Right renal pelvis (tissue), 4 donors: ENCODE data around the gene POC1B. TPM values are rescaled to one million over a fixed set of nuclear protein-coding genes. Genes with fewer than 3 reads are reported as not detected.

ENCODE experiments used
- DNase-seq, 4 donors: peaks; one replicate each; pipeline ENCODE4 v3.0.0-alpha.2; 2013; ENCODE audit warnings: low read depth in 4 of 4, low spot score in 3 of 4, missing footprints in 1 of 4
- polyA plus RNA-seq, 4 donors: library from polyadenylated mRNA; unstranded; fragments of 120-200 nt; gene quantifications; one replicate each; pipeline ENCODE4 v1.2.1, GENCODE V29; 2013; ENCODE audit not compliant: insufficient read length in 4 of 4

The POC1B gene
- polyA plus RNA-seq, 4 donors, result 19.7 to 24.0 (median 22.3) TPM

DNA sequence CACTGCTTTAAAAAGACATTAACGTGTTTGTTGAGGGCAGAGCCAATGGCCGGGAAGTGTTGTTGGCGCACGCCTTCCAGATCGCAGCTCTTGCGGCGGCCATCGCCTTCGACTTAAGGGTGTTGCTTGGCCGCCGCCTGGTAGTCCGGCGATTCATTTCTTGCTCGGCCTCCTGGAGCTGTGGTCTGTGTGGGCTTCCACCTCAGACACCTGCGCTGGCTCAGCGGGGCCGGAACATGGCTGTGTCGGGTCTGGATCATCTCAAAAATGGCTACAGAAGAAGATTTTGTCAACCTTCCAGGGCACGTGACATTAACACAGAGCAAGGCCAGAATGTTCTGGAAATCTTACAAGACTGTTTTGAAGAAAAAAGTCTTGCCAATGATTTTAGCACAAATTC, 26.0 kb downstream of the POC1B start:
- no peak for DNase-seq

DNA sequence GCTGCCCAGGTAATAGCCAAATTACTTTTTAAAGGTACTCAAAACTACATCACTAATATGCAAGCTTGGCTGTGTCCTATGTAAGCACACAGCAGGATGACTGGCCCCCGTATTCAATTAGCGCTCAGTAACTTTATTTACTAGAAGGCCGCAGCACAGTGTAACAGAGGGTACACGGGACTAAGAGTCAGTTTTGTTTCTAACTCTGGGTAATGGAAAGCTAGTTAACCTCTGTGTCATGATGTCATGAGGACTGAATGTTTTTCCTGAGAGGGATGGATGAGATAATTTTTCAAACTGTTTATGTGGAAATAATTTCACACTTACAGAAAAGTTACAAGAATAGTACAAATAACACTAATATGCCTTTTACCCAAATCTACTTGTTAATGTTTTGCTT, 28.4 kb downstream of the POC1B start:
- DNase-seq, result no peak

DNA sequence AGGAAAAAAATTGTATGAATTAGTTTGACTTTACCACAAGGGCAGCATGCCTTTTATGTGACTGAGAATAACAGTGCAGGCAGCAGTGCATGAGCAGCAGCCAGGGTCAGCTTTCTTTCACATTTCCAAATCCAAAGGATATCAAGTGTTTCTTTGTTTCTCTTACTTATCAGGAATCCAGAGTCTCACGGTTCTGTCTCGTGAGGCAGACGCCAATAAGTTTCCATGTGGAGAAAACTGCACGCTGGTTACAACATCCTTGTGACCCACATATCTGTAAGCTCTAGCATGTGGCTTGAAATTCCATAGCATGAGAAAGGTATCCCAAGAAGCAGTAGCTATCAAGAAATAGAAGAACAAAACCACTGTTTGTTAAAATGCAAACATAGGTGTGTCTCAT, 28.8 kb downstream of the POC1B start:
- DNase-seq, result no peak

DNA sequence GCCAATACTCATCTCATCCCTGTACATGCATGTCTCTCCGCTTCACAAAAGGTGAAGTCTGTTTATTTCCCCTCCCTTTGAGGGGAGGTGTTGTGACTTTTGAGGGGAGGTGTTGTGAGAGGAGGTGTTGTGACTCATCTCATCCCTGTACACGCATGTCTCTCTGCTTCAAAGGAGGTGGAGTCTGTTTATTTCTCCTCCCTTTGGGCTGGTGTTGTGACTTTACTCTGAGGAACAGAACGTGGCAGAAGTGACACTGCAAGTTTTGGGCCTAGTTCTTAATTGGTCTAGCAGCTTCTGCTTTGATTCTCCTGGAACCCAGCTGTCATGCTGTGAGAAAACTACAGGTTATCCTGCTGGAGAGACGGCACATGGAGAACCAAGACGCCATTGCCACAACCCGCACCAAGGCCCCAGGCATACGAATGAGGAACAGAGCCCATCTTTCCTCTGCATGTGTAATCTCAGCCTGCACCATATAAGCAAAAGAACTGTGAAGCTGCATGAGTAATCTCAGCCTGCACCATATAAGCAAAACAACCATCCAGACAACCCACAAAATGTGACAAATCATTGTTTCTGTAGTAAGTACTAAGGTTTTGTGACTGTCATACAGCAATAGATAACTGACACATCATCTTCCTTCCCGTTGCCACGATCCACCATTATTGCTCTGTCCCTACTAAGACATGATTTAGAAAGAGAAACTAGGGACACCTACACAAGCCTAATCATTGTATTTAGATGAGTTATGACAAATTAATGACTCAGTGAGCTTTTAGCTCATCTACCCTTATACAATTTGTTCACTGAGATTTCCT, 31.2 kb downstream of the POC1B start:
- DNase-seq, result no peak

DNA sequence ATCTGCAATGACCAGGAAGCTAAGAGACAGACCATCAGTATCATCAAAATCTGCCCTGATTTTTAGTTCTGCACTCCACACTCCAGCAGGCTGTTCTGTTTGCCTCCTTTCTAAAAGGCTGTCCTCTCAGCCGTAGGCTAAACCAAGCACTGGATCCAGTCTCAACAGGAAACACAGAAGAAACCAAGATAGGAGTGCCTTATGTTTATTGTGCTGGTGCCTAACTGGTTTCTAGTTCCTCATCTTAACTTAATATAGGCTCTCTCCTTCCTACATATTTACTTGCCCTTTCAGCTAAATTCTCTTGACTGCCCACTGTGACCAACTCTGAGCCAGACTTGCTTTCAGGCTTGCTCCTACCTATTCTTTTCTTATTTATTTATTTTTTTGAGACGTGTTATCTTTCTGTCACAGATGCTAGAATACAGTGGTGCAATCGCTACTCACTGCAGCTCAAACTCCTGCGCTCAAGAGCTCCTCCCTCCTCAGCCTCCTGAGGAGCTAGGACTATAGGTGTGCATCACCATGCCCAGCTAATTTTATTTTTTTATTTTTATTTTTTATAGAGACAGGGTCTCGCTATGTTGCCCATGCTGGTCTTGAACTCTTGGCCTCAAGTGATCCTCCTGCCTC, 32.1 kb downstream of the POC1B start:
- DNase-seq, result no peak

DNA sequence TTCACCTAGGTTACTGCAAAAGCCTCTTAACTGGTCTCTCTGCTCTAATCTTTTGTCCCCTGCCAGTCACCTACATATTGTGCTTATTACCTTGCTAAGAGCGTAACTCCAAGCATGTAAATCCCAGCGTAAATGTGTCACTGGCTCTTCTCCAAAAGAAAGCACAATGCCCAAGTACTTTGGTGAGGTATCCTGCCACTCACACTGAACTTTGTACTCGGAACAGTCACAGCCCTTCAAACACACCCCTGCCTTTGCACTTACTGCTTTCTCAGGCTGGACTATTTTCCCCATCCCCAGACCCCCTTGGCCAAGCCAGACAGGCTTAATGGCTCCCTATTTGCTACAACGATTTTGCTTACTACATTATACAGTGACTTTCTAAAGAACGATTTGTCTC, 33.0 kb downstream of the POC1B start:
- DNase-seq, result no peak

- no peak for DNase-seq
Observed at GRCh38 chr12:89490922-89491321, 34.9 kb downstream of the POC1B start.

- DNase-seq, result no peak
Observed at GRCh38 chr12:89486264-89486663, 39.6 kb downstream of the POC1B start.

GRCh38 chr12:89484470-89484869, 41.4 kb downstream of the POC1B start:
- no peak for DNase-seq

GRCh38 chr12:89481213-89481914, 44.5 kb downstream of the POC1B start:
- no peak for DNase-seq

GRCh38 chr12:89479982-89480381, 45.9 kb downstream of the POC1B start:
- no peak for DNase-seq

DNA sequence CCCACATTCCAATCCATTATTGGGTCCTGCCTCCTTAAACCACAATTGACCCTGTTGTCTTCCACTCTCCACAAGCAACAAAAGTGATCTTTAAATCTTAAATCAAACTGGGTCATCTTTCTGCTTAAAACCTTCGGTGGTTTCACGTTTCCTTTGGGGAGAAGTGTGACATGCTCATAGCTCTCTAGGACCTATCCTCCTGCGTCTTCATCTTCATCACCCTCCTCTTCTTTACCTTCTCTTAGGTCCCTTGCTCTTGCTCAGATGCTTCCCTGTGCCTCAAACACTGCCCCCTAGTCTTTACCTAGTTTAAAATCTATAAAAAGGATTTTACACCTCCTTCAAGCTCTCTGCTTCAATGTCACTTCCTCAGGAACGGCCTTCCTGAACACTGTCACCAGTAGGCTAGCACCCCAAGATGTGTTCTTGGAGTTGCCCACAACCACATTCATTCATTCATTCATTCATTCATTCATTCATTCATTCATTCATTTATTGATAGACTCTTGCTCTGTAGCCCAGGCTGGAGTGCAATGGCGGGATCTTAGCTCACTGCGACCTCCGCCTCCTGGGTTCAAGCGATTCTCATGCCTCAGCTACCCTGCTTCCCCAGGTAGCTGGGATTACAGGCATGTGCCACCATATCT, 48.1 kb downstream of the POC1B start:
- no peak for DNase-seq

DNA sequence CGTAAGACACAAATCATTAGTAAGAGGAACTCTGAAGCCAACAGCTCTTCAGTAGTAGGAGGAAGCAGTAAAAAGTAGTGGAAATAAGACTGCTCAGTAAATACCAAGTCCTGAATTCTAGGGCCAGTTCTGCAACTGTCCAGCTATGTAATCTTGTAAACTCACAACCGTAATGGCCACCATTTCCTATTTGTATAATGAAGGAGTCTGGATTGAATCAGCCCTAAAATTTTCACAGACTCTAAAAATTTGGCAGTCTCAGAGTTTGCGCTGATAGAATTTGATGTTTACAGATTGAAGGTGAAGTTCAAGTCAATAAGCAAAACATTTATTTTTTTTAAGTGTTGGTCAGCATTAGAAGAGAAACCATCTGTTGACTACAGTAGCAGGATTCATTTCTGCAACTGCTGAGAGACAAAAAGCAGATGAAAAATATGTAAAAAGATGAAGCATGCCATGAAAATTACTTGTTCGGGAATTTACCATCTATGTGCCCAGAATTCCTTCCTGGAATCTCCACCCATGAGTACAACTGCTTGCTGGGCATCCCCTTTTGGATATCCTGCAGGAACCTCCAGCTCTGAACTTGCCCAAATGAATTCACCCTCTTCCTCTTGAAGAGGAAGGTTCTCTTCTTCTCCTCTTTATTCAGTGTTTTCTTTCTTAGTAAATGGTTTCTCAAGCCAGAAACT, 48.8 kb downstream of the POC1B start:
- no peak for DNase-seq

GRCh38 chr12:89476232-89476631, 49.6 kb downstream of the POC1B start:
- DNase-seq, result no peak

DNA sequence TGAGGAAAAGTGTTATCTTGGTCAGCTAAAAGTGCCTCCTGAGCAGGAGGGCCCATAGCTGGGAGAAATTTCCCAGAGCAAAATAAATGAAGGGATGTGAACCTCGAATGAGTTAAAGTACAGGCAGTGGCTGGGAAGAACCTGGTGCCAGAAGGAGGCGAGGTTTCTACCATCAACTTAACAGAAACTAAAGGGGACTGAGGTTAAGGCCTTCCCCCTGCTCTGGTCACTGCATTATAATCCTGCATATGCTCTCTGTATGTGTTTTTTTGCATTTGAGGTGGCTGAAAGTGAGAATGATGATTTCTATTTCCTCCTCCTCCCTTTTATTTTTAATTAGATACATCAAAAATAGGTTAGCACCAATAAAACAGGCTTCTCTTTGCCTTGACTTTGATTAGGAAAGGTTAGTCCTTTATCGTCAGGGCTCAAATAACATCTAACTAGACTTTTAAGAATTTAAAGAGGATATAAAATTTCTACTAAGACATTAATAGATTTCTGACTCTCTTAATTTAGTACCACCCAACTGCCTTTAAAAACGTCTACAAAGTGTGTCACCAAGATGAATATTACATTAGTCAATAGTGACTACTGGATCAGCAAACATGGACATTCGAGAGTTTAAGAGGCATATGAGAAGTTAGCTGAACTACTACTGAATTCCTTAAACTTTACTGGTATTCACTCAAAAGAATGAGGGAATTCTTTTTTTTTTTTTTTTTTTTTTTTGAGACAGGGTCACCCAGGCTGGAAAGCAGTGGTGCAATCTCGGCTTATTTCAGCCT, 50.5 kb downstream of the POC1B start:
- DNase-seq, result no peak

DNA sequence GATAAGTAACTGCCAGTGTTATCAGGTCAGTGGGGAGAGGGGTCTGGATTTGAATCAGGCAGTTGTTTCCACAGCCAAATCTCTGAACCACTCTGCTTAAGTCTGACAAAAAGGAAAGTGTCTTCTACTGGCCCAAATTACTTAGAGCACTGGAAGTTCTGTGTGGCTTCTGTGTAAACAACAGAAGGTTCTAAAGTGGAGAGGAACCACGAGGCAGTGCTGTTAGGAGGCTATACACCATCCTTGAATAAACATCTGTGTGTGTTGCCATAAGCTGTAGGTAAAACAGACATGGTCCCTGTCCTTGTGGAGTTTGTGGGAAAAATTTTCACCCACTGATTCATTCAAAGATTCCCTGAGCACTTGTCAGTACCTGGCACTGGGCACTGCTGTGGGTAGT, 51.2 kb downstream of the POC1B start:
- DNase-seq, result no peak

DNA sequence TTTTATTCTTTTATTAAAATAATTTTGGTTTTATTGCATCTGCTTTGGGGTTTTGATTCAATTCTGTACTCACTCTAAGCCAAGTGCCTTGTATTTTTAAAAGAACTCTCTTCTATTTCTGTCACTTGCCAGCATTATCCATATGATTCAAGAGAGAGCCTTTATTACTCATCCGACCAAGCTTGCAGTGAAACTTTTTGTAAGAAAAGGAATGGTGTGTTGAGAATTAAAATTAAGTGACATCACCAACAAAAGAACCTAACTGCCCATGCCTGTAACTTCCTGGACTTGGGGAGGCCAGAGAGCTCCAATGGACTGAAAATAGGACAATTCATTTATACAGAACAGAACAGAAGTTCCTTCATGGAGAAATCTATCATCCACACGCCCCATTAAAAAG, 53.3 kb downstream of the POC1B start:
- no peak for DNase-seq

- peak in 1 of 4 donors; percentile 30 for DNase-seq
Observed at GRCh38 chr12:89470741-89471509, 54.9 kb downstream of the POC1B start.

DNA sequence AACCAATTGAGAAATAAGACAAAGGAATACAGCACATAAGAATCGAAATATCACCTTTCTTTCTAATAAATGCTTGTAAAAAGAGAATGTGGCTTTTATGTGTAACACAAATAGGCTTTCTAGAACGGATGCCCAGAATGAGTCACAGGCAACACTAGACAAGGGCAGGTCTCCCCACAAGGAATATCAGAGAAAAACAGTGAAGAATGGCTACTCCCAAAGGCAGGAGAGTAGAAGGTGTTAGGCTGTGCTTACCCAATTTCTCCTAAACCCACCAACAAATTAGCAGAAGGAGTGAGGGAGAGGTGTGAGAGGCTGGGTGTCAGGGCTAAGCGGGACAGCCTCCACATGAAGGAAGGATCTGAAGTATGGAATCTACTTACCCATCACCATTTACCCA, 56.5 kb downstream of the POC1B start:
- DNase-seq, result no peak
